HG02981 (cell line): ENCODE results near the gene FRMD6.

Experiments
- ATAC-seq: cut with Tn5 transposase; IDR thresholded peaks from one replicate; pipeline ENCODE4 v1.9.1; 2021; ENCODE audit warnings: mild to moderate bottlenecking, moderate library complexity; ENCODE audit not compliant: unreplicated experiment

FRMD6 gene

DNA sequence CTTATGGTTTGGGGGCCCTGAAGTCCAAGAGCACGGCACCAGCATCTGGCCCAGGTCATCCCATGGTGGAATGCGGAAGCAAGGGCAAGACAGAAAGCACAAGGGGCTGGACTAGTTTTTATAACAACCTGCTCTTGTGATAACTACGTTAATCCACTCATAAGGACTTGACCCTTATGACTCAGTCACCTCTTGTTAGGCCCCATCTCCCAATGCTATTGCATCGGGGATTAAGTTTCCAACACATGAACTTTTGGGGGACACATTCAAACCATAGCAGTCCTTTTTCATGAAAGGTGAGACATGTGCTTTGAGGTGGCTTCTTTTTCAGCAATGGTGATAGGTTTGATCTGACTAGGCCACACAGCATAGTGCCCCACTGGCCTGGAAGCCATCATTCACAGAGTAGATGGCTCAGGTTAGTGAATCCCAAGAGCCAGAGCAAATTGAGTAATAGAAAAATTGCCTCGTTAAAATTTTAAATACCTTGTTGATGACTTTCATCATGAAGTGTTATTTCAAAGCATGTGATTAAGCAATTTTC lies 12.1 kb downstream of the FRMD6 start:
- no peak for ATAC-seq

DNA sequence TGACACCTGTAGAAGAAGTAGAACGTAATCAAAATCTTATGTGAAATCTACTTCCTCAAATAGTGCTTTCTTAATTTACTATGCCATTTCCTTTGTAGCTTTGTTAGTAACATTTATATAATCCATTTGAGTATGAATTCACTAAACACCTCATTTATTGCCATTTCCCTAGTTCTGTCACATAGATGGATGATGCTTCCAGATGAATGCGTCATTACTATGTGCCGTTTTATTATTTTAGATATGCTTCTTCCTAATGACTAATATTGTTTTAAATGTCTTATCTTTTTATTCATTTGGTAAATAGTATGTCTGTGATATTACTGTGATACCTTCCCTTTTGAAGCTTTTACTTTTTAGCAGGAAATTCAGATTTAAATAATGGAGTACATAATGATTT lies 14.4 kb downstream of the FRMD6 start:
- no peak for ATAC-seq

GRCh38 chr14:51666826-51667225 lies 15.1 kb downstream of the FRMD6 start:
- no peak for ATAC-seq

GRCh38 chr14:51668870-51669269 lies 17.2 kb downstream of the FRMD6 start:
- no peak for ATAC-seq

- no peak for ATAC-seq
These were observed 22.7 kb downstream of the FRMD6 start for GRCh38 chr14:51674294-51675002.

- no peak for ATAC-seq
These were observed 24.8 kb downstream of the FRMD6 start for GRCh38 chr14:51676549-51676948.

GRCh38 chr14:51677266-51677665 lies 25.6 kb downstream of the FRMD6 start:
- no peak for ATAC-seq

DNA sequence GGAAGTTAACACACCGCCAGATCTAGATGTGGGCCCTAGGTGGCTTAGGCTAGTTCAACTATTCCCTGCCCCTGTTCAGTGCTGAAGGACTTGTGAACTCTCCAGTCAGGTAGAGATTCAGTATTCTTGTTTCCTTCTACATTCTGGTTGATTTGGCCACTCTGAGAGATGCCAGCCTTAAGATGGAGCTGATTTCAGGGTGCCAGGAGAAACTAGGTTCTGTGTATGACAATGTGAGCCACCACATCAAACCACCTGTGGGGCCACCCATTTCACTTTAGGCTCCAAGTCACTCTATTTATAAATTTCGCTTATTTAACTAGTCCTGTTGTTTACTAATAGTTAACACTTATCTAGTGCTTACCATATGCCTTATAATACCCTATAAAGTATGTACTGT lies 26.0 kb downstream of the FRMD6 start:
- ATAC-seq, result no peak

DNA sequence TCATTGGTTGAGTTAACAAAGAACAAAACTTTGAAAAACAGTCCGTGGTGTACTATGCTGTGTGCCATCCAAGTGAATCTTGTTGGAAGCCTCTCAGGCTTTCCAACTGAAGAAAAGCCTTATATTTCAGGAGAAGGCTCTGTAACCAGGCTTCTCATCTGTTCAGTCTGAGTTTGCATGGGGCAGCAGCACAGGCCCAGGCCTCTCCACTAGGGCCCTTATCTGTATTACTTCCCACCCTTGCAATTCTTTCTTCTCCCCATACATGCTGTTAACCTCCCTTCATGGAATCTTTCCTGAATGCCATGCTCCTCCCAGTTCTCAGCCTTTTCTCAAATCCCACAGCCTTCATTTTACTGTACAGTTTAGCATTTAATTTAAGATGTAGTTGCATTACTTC lies 28.3 kb downstream of the FRMD6 start:
- ATAC-seq, result no peak

DNA sequence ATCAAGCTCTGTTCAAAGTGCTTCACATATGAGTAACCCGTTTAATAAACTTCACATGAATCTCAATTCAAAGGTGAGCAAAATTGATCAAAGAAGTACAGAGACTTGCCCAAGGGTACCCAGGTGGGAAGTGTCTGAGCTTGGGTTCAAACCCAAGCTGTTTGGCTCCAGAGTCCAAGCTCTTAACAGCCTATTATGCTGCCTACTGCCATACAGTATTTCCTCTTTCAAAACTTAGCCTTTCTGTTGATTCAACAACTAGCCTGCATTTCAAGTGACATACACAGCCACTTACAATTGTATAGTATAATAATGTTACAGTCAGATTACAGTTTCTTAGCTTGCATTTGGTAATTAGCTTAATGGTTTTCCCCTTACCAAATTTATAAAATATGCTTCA lies 29.7 kb downstream of the FRMD6 start:
- ATAC-seq, result no peak

GRCh38 chr14:51682411-51682810 lies 30.7 kb downstream of the FRMD6 start:
- no peak for ATAC-seq

DNA sequence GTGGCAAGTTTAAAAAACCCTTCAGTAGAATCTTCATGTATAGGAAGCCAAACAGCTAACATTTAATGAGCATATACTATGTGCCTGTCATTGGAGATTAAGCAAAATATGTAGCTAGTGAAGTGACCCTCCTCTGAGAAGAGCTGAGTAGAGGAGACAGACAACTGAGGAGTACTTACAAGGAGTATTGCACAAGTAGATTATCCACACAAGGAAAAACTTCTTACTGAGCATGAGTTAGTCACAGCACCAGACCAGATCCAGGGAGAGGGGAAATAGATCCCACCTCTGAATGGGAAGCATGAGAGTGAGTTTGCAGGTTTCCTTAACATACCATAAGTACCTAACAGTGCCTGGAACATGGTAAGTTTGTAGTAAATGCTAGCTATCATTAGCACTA lies 33.0 kb downstream of the FRMD6 start:
- no peak for ATAC-seq

GRCh38 chr14:51691176-51691575 lies 39.5 kb downstream of the FRMD6 start:
- no peak for ATAC-seq

DNA sequence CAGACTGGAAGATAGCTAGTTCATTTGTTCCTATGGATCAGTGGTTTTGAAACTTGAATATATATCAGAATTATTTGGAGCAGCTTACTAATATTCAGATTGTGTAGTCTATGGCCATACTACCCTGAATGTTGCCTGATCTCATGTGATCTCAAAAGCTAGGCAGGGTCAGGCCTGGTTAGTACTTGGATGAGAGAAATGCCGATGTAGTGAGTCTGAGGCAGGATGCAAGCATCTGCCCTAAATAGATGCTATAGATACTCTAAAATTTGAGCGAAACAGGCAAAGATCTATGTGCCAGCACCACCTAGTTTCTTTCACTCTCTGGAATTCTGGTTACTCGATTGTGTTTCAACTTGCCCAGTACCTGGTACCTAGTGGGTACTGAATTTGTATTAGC lies 40.9 kb downstream of the FRMD6 start:
- ATAC-seq, result no peak

DNA sequence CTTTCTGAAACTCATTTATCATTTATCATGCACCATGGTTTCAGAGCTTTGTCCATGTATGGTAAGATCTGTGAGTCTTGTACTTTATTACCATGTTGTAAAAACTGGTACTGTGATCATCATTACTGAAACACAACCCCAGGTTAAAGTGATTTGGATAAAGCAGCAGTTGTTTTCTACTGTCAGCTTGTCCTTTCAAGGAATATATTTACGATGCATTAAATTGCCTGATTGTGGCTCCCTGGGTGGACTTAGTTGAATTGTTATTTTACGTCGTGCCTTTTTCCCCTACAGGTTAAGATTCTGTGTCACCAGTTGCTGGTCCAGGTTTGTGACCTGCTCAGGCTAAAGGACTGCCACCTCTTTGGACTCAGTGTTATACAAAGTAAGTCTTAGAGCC lies 46.1 kb downstream of the FRMD6 start:
- ATAC-seq, result no peak

DNA sequence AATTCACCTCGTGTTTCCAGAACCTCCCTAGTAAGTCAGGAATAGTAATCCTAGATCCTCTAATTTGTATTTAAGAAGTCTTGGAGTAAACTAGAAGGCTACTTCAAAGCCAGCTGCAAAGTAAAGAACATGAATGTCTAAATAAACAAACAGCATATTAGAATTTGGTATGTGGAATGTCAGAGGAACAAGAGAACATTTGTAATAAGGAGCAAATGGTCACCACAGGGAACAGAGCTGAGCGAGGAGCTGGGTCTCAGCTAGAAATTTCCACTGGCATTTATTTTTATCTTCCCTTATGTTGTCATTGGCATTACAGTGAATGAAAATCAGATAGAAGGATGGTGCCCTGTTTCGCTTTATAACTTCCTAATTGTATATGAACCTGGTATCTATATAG lies 50.2 kb downstream of the FRMD6 start:
- no peak for ATAC-seq

DNA sequence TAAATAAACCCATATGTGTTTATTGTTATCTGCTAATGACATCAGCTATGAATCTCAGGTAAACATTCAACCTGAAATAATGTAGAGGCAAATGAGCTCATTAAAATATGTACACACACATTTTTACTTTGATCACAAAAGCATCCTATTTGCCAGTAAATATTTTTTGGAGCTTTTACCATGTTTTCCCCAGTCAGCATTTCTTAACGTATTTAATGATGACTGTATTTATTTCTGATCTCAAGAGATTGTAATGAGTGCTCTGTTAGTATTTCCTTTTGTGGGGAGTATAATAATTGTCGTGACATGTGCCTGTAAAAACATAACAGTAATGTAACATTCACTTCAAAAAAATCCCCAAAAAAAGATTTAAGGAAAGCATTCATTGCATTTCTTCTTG lies 52.1 kb downstream of the FRMD6 start:
- no peak for ATAC-seq

GRCh38 chr14:51704545-51704944 lies 52.8 kb downstream of the FRMD6 start:
- ATAC-seq, result no peak

GRCh38 chr14:51707327-51707726 lies 55.6 kb downstream of the FRMD6 start:
- ATAC-seq, result no peak

DNA sequence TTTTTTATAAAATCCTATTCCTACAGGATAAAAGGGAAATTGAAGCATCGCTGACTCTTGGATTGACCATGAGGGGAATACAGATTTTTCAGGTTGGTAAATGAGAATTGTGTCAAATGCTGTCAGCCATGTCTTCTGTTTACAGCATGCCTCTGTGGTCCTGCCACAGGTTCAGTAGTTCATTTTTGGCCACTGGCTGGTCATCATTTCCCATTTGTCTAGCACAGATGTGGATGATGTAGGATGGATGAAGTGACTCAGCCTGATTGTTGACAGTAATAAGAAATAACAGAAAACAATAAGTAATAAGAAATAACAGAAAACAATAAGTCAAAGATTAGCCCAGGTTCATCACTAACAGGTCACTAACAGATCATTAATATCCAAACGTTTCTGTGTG lies 59.8 kb downstream of the FRMD6 start:
- no peak for ATAC-seq

- ATAC-seq, result no peak
These were observed 63.5 kb downstream of the FRMD6 start for GRCh38 chr14:51715250-51715649.

DNA sequence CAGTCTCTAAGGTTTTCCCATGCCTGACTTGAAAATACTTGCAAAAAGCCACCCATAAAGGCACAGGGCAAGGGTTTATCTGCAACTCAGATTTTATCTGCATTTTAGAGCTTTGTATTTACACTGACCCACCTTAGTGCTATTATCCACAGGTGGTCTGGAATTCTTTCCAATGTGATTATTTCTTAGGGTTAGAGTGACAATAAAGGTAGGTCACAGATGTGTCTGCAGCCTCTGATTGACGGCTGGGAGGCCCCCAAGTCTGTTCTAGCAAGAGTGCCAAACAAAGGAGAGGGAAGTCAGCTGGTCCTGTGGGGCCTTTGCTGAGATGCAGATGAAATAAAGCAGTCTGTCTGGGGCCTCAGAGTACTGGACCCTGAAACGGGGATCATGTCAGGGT lies 64.0 kb downstream of the FRMD6 start:
- ATAC-seq, result no peak

GRCh38 chr14:51716610-51717009 lies 64.9 kb downstream of the FRMD6 start:
- ATAC-seq, result no peak
